ENCODE measurements around the gene MGAT3. TPM values are rescaled to one million over a fixed set of nuclear protein-coding genes. Genes with fewer than 3 reads are reported as not detected.

MGAT3 gene
- total RNA-seq, 1 experiment from 2014 or later = 0.86 TPM

DNA sequence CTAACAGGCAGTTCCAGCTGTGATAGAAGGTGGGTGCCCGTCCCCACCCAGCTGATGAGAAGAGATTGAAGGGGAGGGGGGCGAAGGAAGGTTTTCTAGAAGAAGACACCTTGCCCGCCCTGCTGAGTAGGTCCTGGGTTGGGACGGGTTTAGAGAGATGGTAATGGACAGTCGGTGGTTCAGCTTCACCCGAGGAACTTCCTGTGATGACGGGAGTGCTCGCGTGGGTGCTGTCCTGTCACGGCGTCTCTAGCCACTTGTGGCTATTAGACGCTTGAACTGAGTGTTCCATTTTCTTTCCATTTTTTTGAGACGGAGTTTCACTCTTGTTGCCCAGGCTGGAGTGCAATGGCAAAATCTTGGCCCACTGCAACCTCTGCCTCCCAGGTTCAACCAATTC, 27.6 kb upstream of the MGAT3 start:
- DNase-seq (ENCODE audit: low read depth) = no peak

- no peak for DNase-seq (ENCODE audit: low read depth)
Observed at GRCh38 chr22:39429916-39430575, 26.8 kb upstream of the MGAT3 start.

DNA sequence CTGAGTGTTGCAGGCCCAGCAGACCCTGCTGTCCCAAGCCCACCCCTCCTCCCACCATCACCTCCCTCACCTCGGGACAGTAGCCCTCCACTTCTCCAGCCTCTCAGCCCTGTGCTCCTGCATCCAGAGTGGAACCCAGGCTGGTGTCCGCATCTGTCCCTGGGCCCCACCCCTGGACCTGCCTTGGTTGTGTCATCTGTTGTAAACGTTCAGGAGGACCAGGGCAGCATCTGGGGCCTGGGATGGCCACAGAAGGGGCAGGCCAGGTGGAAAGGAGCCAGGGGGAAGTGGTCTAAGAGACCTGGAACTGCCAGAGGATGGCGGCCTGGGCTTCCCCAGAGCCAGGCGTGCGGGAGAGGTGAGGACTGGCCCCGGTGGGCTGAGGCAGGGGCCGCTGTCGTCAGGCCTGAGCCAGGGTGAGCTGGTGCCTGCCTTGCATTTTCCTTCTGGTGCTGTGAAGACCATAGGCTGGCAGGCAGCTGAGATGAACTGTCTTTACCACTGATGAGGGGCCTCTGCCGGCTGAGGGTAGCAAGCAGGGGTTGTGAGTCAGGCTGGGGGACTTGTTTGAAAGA, 26.1 kb upstream of the MGAT3 start:
- DNase-seq (ENCODE audit: low read depth) = no peak

GRCh38 chr22:39431216-39431801, 25.5 kb upstream of the MGAT3 start:
- no peak for DNase-seq (ENCODE audit: low read depth)

DNA sequence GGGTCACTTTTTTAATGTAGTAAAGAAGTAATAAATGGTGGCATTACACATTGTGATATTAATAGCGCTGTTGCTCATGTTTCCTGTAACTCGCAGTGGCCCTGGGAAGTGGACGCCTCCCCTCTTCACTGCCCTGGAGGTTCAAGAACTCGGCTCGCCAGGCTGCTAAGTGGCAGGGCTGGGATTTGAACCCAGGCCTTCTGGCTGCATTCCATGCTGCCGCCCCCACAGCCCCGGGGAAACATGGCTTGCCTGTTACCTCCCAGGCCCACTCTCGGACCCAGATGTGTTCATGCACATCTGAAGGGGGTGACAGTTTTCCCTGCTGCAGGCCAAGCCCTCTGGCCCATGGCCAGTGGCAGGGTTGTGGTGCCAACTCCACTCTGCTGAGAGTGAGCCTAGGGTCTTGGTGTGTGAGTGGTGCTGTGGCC, 25.0 kb upstream of the MGAT3 start:
- no peak for DNase-seq (ENCODE audit: low read depth)

GRCh38 chr22:39432361-39432811, 24.4 kb upstream of the MGAT3 start:
- no peak for DNase-seq (ENCODE audit: low read depth)

DNA sequence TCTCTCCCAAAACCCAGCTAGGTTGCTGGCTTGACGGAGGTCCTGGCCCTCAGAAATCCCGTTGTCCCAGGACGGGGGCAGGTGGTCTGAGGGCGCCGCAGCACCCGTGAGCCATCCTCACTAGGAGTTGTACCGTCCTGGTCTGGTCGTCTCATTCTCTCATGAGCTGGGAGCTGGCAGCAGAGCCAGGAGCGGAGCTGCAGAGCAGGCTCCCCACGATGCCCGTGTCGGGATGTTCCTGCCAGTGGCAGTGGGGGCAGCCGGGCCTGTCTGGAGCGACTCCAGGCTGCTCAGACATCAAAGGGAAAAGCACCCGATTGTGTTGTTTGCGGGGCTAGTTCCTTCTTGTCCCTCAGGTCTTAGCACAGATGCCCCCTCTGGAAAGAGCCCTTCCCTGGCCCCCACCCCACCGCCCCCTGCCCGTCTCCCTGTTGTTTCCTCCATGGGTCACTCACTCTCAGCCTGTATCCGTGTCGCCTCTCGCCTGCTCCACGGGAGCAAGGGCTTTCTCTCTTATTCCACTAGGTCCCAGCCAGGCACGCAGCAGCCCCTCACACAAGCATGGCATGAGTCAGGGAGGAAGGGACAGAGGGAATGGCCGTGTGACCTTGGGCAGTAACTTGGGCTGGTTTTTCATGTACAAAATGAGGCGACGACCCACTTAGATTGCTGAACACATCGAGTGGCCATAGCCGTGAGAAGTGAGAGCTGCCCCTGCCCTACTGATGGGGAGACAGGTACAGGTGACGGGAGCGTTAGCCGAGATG, 23.2 kb upstream of the MGAT3 start:
- no peak for DNase-seq (ENCODE audit: low read depth)

DNA sequence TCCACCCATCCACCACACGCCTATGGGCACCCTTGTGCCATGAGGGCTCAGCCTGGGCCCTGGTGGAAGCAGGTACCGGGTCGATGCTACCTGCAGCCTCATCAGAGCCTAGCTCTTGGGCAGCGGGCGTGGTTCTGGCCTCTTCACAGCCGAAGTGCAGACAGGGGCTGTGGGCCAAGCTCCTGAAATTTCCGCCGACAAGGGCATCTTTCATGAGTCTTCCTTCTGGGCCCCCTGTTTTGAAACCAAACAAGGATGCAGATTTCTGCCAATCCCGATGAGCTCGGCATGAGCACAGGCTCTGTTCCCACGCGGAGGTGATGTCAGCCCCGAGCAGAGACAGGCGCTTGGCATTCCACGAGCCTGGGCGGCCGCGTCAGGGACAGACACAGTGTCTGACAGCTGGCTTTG, 22.6 kb upstream of the MGAT3 start:
- DNase-seq (ENCODE audit: low read depth) = no peak

DNA sequence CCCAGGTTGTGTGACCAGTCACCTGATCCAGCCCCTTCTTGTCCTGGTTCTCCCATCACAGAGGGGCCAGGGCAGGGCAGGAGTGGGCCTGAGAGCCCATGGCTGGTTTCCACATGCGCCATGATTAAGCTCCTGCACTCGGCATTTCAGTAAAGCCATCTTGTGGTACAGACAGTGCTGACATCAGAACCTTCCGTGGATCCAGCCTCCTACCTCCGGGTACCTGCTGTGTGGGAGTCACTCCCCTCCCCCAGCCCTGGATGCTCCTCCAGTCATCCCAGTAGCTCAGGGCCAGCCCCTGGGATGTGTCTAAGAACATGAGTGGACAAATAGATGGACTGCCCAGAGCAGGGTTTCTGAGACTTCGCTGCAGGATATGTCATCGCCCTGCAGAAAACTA, 22.1 kb upstream of the MGAT3 start:
- DNase-seq (ENCODE audit: low read depth) = no peak

- DNase-seq (ENCODE audit: low read depth) = no peak
Observed at GRCh38 chr22:39435616-39436015, 21.2 kb upstream of the MGAT3 start.

- DNase-seq (ENCODE audit: low read depth) = no peak
Observed at GRCh38 chr22:39437791-39438704, 18.8 kb upstream of the MGAT3 start.

GRCh38 chr22:39439170-39439569, 17.6 kb upstream of the MGAT3 start:
- DNase-seq (ENCODE audit: low read depth) = peak; percentile 54

GRCh38 chr22:39443398-39443797, 13.4 kb upstream of the MGAT3 start:
- DNase-seq (ENCODE audit: low read depth) = no peak

DNA sequence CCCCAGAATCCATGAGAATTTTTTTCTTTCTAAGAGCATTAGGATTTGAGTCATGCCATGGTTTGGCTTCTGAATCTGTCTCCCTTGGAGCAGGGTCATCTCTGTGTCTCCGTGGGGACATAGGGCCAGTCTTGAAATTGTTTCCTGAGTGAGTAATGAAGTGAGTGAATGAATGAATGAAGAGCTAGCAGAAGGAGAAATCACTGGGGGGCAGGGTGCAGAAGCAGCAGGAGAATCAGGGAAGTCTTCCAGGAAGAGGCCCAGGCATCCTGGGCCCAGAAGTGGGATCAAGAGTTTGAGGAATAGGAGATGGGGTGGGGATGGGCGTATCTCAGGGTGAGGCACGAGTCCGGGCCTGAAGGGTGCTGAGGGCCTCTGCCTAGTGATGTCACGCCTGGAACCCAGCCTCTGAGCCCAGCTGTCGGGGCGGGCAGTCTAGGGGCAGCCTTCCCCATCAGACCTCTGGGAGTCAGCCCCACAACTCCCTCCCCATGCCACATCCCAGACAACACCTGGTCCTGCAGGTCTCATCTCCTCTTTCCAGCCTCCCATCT, 12.5 kb upstream of the MGAT3 start:
- DNase-seq (ENCODE audit: low read depth) = no peak

GRCh38 chr22:39444937-39445465, 11.8 kb upstream of the MGAT3 start:
- no peak for DNase-seq (ENCODE audit: low read depth)

- no peak for DNase-seq (ENCODE audit: low read depth)
Observed at GRCh38 chr22:39445678-39446077, 11.1 kb upstream of the MGAT3 start.

DNA sequence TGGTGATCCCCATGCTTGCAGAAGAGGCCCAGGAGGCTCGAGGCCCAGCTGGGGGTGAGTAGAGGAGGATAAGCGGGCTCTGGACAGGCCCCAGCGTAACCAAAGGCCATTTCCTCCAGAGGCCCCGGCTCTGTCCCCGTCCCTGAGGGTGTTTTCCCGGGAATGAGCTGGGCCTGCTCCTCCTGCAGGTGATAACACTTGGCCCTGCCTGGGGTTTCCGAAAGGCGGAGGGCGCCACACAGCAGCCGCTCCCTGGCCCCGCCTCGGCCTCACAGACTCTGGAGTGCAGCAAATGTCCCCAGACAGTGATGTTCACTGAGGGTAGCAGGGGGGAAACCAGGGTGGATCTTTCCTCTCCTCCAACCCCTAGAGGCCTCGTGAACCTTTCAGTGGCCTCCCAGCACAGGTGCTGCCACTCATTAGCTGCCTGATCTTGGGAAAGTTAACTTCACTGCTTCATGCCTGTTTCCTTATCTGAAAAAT, 10.5 kb upstream of the MGAT3 start:
- no peak for DNase-seq (ENCODE audit: low read depth)

DNA sequence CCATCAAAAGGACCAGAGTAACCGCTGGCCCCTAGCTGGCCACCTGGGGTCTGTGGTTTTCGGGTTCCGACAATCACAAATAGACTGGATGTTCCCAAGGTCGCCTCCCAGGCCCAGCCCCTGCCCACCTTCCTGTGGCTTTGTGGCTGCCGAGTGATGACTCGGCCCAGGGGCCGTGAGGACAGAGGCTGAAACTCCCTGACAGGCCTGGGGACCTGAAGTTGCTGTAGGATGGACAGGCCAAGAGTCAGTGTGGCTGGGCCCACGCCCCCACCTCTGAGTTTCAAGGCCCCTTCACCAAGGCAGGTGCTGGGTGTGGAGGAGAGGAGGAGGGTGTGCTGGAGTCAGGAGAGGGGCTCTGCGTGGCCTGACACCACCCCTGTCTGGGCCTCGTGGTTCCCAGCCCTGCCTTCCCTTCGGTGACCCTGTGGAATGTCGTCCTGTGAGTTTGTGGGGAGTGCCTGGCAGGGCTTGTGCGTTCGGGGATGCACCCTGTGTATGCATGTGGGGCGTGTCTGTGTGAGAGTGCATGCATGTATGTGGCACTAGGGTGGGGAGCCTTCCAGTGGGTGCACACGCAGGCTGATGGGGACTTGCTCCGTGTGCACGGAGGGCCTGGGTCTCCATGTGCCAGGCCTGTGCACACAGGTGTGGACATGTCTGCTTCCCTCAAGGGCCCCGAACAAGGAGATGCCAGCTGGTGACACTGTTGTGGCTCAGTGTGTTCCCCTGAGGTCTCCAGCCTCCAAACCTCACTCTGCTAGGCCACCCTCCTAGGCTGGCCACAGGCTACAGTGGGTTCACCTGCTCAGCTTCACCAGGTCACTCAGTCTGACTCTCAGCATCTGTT, 8.4 kb upstream of the MGAT3 start:
- DNase-seq (ENCODE audit: low read depth) = no peak

DNA sequence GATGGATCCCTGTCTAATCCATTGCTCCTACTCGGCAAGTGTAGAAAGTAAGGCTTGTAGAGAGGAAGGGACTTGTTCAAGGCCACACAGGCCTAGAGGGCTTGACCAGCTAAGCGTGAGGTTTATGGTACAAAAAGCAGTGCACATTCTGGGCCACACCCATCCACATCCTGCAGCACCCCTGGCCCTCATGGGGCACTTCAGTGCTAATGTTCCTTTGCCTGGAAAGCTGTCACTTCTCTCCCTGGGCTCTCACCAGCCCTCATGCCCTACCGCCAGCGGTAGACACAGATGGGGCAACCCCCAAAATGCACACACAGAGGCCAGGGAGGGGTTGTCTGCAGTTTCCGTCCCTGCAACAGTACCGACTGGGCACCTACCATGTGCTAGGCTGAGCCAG, 7.1 kb upstream of the MGAT3 start:
- DNase-seq (ENCODE audit: low read depth) = no peak
